ENCODE results near the gene ABHD18.

ABHD18 gene

DNA sequence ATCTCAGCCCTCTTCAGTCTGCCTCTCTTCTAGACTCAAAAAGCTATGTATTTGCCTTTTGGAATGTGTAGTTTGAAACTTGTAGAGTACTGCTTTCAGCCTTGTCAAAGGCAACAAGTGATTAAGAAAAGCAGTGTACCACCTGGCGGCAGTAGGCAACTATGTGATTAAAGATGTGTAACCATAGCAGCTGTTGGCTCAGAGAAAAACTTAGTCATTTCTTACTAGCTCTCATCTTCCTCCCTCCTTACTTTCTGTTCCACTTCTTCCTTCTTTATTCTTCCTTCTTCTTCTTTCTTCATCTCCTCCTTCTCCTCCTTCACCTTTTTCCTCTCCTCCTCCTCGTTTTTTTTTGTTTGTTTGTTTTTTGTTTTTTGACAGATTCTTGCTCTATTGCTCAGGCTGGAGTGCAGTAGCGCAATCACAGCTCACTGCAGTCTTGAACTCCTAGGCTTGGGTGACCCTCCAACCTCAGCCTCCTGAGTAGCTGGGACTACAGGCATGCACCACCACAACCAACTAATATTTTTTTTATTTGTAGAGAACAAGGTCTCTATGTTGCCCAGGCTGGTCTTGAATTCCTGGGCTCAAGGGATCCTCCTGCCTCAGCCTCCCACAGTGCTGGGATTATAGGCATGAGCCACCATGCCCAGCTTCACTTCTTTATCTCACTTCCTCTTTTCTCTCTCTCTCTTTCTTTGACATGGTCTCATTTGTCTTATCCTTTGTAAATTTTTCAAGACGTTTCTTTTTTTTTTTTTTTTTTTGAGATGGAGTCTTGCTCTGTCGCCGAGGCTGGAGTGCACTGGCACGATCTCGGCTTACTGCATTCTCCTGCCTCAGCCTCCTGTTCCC, 32.6 kb downstream of the ABHD18 start:
- Histone ChIP-seq H3K4me3 (ENCODE audit: low read depth, low read length) (no peak overlapping the region), H3K36me3 (no peaks in the 10 kb centered on the region), H3K27me3 (no peaks in the 10 kb centered on the region), H3K4me1 (no peaks in the 10 kb centered on the region), H3K9me3 (no peaks in the 10 kb centered on the region)
- no peak for DNase-seq
- TF ChIP-seq, protein P1, sequence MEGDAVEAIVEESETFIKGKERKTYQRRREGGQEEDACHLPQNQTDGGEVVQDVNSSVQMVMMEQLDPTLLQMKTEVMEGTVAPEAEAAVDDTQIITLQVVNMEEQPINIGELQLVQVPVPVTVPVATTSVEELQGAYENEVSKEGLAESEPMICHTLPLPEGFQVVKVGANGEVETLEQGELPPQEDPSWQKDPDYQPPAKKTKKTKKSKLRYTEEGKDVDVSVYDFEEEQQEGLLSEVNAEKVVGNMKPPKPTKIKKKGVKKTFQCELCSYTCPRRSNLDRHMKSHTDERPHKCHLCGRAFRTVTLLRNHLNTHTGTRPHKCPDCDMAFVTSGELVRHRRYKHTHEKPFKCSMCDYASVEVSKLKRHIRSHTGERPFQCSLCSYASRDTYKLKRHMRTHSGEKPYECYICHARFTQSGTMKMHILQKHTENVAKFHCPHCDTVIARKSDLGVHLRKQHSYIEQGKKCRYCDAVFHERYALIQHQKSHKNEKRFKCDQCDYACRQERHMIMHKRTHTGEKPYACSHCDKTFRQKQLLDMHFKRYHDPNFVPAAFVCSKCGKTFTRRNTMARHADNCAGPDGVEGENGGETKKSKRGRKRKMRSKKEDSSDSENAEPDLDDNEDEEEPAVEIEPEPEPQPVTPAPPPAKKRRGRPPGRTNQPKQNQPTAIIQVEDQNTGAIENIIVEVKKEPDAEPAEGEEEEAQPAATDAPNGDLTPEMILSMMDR (IDR thresholded peaks at IDR 0.05; ENCODE audit: low read depth, low read length), result no peak

DNA sequence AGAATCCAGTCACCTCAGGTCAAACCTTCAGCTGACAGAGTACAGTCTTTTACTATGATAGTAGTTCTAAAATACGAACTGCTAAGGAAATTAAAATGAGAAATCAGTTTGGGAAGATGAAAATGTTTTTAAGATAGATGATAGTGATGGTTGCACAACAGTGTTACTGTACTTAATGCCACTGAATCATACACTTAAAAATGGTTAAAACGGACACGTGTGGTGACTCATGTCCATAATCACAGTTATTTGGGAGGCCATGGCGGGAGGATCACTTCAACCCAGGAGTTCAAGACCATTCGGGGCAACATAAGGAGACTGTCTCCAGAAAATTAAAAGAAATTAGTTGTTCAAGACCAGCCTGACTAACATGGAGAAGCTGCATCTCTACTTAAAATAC, 41.4 kb downstream of the ABHD18 start:
- H3K9me3 ChIP-seq, result no peaks in the 10 kb centered on the region
- no peak for DNase-seq
- H3K36me3 ChIP-seq, result no peaks in the 10 kb centered on the region
- no peaks in the 10 kb centered on the region for H3K4me1 ChIP-seq
- TF ChIP-seq, protein P1 (IDR thresholded peaks at IDR 0.05; ENCODE audit: low read depth, low read length), result no peak
- H3K4me3 ChIP-seq (ENCODE audit: low read depth, low read length), result no peak overlapping the region
- no peaks in the 10 kb centered on the region for H3K27me3 ChIP-seq

DNA sequence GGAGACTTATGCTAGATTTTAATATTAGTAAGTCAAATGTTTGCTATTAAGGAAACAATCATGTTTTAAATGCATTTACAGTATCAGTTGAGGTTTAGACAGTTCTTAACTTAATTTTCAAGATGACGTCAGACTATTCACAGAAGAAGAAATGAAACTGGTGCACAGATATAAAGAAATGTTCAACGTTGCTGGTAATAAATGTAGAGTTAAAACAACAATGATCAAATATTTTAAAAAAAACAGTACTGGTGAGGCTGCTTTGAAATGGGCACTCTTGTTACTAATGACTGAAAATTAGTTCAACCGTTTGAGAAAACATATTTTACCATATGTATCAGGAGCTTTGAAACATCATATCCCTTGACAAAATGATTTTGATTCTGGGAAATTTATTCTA, 44.2 kb downstream of the ABHD18 start:
- H3K4me3 ChIP-seq (ENCODE audit: low read depth, low read length), result no peak overlapping the region
- no peak for DNase-seq
- H3K36me3 ChIP-seq, result peaks cover 3% of the 10 kb centered on the region; the same call in 1 of the 2 replicates
- H3K4me1 ChIP-seq, result no peaks in the 10 kb centered on the region
- no peaks in the 10 kb centered on the region for H3K9me3 ChIP-seq
- no peaks in the 10 kb centered on the region for H3K27me3 ChIP-seq
- TF ChIP-seq, protein P1 (IDR thresholded peaks at IDR 0.05; ENCODE audit: low read depth, low read length), result no peak

DNA sequence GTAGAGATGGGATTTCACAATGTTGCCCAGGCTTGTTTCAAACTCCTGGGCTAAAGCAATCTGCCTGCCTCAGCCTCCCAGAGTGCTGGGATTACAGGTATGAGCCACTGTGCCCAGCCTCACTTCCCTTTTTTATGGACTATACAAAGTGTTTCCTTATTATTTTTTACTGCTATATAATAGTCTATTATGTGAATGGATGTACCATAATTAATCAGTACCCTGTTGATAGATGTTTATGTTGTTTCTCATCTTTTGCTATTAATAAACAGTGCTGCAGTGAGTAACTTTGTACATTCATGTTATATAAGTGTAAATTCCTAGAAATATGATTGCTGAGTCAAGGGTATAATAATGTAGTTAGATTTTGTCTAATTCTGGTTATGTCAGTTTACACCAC, 60.1 kb downstream of the ABHD18 start:
- H3K27me3 ChIP-seq, result no peaks in the 10 kb centered on the region
- H3K4me1 ChIP-seq, result no peaks in the 10 kb centered on the region
- H3K4me3 ChIP-seq (ENCODE audit: low read depth, low read length), result no peak overlapping the region
- DNase-seq, result no peak
- H3K9me3 ChIP-seq, result no peaks in the 10 kb centered on the region
- TF ChIP-seq, protein P1 (IDR thresholded peaks at IDR 0.05; ENCODE audit: low read depth, low read length), result no peak
- H3K36me3 ChIP-seq, result no peaks in the 10 kb centered on the region

DNA sequence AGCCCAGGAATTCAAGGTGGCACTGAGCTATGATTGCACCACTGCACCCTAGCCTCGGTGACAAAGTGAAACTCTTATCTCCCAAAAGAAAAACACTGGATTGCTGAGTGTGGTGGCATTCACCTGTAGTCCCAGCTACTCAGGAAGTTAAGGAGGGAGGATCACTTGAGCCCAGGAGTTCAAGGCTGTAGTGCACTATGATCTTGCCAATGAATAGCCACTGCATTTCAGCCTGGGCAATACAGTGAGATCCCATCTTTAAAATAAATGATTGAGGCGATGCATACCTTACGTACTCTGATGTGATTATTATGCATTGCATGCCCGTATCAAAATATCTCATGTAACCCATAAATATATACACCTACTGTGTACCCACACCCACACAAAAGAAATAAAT, 64.7 kb downstream of the ABHD18 start:
- H3K36me3 ChIP-seq, result 0 out of 2 replicates have a peak, but pooled peaks cover 1% of the 10 kb centered on the region
- H3K27me3 ChIP-seq, result no peaks in the 10 kb centered on the region
- DNase-seq, result no peak
- no peak overlapping the region for H3K4me3 ChIP-seq (ENCODE audit: low read depth, low read length)
- no peaks in the 10 kb centered on the region for H3K9me3 ChIP-seq
- TF ChIP-seq, protein P1 (IDR thresholded peaks at IDR 0.05; ENCODE audit: low read depth, low read length), result no peak
- H3K4me1 ChIP-seq, result no peaks in the 10 kb centered on the region

DNA sequence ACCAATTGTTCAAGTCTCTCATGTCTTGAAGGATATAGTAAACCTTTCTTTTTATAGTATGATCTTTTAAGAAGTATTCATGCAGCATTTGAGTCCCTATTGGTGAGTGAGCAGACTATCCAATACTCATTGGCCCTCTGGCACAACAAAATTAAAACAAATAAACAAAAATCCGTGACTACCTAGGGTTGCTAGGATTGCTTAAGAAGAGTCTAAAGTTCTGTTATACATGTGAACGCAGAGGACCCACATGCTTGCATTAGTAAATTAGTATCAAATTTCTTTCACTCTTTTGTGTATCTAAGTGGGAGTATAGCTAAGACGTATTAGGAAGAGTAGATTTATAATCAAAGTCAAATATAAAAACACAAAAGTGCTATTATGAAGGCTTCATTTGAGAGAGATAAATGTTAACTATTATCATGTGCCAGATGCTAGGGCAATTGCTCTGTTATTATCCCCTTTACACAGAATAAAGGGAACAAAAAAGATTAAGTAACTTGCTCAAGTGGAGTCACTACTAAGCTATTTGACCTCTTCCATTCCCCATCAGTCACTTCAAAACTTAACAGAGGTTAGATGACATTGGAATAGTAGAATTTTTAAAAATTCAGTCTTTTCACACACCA, 66.7 kb downstream of the ABHD18 start:
- DNase-seq, result no peak
- Histone ChIP-seq H3K27me3 (no peaks in the 10 kb centered on the region), H3K4me1 (no peaks in the 10 kb centered on the region), H3K9me3 (no peaks in the 10 kb centered on the region), H3K4me3 (ENCODE audit: low read depth, low read length) (no peak overlapping the region), H3K36me3 (0 out of 2 replicates have a peak, but pooled peaks cover 3% of the 10 kb centered on the region)
- TF ChIP-seq, protein P1 (IDR thresholded peaks at IDR 0.05; ENCODE audit: low read depth, low read length), result no peak
